Panc1 (cell line): Measurements from ENCODE around the gene RBM7. TPM values are rescaled to one million over a fixed set of nuclear protein-coding genes. Genes with fewer than 3 reads are reported as not detected.

Experiments used
- ATAC-seq: fragments of 200-7000 bp; cut with Tn5 transposase; 2 replicates; pipeline ENCODE4 v1.9.1; 2020; ENCODE audit warnings: mild to moderate bottlenecking, moderate library complexity
- BruUV-seq: library from RNA; stranded (reverse); fragments of 400-500 nt; replicated peaks from 2 replicates; lab custom pipeline; 2021; lab: Mats Ljungman, UMichigan
- CTCF ChIA-PET: fragments of 300-600 bp; sonication (Branson Sonifier 250); formaldehyde crosslinking; loops from one replicate; lab custom pipeline; 2022; ENCODE audit warnings: antibody characterized with exemption; lab: Charles Lee
- POLR2A ChIA-PET: fragments of 300-600 bp; sonication (Branson Sonifier 250); formaldehyde crosslinking; loops from one replicate; lab custom pipeline; 2022; ENCODE audit warnings: antibody characterized with exemption; lab: Charles Lee
- DNase-seq: peaks from one replicate; pipeline ENCODE4 v3.0.0-alpha.2; 2010; ENCODE audit warnings: low read depth, low spot score
- H3K27ac ChIP-seq: 2 replicates; pipeline ENCODE4 v1.5.1; 2011; ENCODE audit warnings: mild to moderate bottlenecking, low read length, inconsistent platforms
- H3K27me3 ChIP-seq: fragments of 200-500 bp; sonication (Bioruptor generic); 2 replicates; pipeline ENCODE4 v1.6.0; 2014; ENCODE audit warnings: low read length, inconsistent platforms; ENCODE audit not compliant: control insufficient read depth, insufficient read depth
- H3K36me3 ChIP-seq: fragments of 200-500 bp; sonication (Bioruptor generic); 2 replicates; pipeline ENCODE4 v1.5.1; 2014; ENCODE audit warnings: inconsistent platforms, mild to moderate bottlenecking, low read length, moderate library complexity; ENCODE audit not compliant: control insufficient read depth, insufficient read depth
- H3K4me1 ChIP-seq: 2 replicates; pipeline ENCODE4 v1.5.1; 2011; ENCODE audit warnings: inconsistent platforms, mild to moderate bottlenecking, low read length, moderate library complexity; ENCODE audit not compliant: control insufficient read depth, insufficient read depth
- H3K4me3 ChIP-seq, 2 experiments: 2 replicates each; pipeline ENCODE4 v1.5.1; 2011 to 2012; ENCODE audit warnings: low read depth in 2 of 2, low read length in 2 of 2, mild to moderate bottlenecking in 2 of 2, inconsistent platforms in 1 of 2, moderate library complexity in 1 of 2
- H3K9me3 ChIP-seq: fragments of 200-500 bp; sonication (Bioruptor generic); 2 replicates; pipeline ENCODE4 v1.5.1; 2014; ENCODE audit warnings: low read depth, mild to moderate bottlenecking, inconsistent platforms, low read length, moderate library complexity; ENCODE audit not compliant: control insufficient read depth, insufficient read depth
- CTCF ChIP-seq: fragments of 450-650 bp; IDR thresholded peaks from 2 replicates; pipeline ENCODE4 v1.5.1; 2017; ENCODE audit warnings: mild to moderate bottlenecking
- POLR2AphosphoS5 ChIP-seq: IDR thresholded peaks from 2 replicates; pipeline ENCODE4 v1.6.1; 2012; ENCODE audit warnings: mild to moderate bottlenecking, low read depth, low read length, moderate library complexity
- SIN3A ChIP-seq: IDR thresholded peaks from 2 replicates; pipeline ENCODE4 v1.6.1; 2012; ENCODE audit warnings: low read depth, mild to moderate bottlenecking, low read length, moderate library complexity, borderline replicate concordance; ENCODE audit not compliant: insufficient read depth
- TCF7L2 ChIP-seq: IDR thresholded peaks from 2 replicates; pipeline ENCODE4 v1.6.1; 2011; ENCODE audit warnings: mild to moderate bottlenecking, low read depth, low read length, inconsistent platforms
- in situ Hi-C: cut with HindIII; loops from 2 replicates; pipeline ENCODE4 v1.10.0; 2016; ENCODE audit warnings: low sequenced_read_pairs, low pct_unique_long_range_greater_than_20kb
- intact Hi-C: fragments of 100-400 bp; cut with micrococcal nuclease; formaldehyde crosslinking; loops from one replicate; pipeline ENCODE4 v1.10.0; 2022; ENCODE audit not compliant: unreplicated experiment
- total RNA-seq: library from RNA; stranded (reverse); gene quantifications from one replicate; pipeline ENCODE4 v1.2.1, GENCODE V29; 2021; ENCODE audit not compliant: unreplicated experiment
- TF ChIP-seq, protein P1 (sequence below), 2 experiments: IDR thresholded peaks; 2 replicates each; pipeline ENCODE4 v1.6.1; 2011 to 2012; ENCODE audit warnings: low read depth in 2 of 2, control low read depth in 1 of 2, low read length in 1 of 2, mild to moderate bottlenecking in 1 of 2, moderate library complexity in 1 of 2; ENCODE audit not compliant: insufficient read depth in 1 of 2

RBM7 gene
- total RNA-seq, 1 experiment from 2014 or later: 35.2 TPM

GRCh38 chr11:114438303-114438702 is 37.8 kb downstream of the RBM7 start:
- H3K4me3 ChIP-seq: peak overlapping the region in 1 of 2 experiments; percentile 91; a peak in 1 of 4 replicates
- H3K27me3 ChIP-seq: no peaks in the 10 kb centered on the region
- H3K4me1 ChIP-seq: peaks cover 20% of the 10 kb centered on the region
- H3K9me3 ChIP-seq: no peaks in the 10 kb centered on the region
- peak overlapping the region; percentile 88 for H3K27ac ChIP-seq
- no peak for DNase-seq
- CTCF ChIA-PET: no interaction called here
- POLR2A ChIA-PET: no interaction called here
- ATAC-seq: no peak
- in situ Hi-C loops: no loop called here
- TF ChIP-seq POLR2AphosphoS5 (no peak), TCF7L2 (no peak), SIN3A (no peak), CTCF (no peak)
- TF ChIP-seq, protein P1, sequence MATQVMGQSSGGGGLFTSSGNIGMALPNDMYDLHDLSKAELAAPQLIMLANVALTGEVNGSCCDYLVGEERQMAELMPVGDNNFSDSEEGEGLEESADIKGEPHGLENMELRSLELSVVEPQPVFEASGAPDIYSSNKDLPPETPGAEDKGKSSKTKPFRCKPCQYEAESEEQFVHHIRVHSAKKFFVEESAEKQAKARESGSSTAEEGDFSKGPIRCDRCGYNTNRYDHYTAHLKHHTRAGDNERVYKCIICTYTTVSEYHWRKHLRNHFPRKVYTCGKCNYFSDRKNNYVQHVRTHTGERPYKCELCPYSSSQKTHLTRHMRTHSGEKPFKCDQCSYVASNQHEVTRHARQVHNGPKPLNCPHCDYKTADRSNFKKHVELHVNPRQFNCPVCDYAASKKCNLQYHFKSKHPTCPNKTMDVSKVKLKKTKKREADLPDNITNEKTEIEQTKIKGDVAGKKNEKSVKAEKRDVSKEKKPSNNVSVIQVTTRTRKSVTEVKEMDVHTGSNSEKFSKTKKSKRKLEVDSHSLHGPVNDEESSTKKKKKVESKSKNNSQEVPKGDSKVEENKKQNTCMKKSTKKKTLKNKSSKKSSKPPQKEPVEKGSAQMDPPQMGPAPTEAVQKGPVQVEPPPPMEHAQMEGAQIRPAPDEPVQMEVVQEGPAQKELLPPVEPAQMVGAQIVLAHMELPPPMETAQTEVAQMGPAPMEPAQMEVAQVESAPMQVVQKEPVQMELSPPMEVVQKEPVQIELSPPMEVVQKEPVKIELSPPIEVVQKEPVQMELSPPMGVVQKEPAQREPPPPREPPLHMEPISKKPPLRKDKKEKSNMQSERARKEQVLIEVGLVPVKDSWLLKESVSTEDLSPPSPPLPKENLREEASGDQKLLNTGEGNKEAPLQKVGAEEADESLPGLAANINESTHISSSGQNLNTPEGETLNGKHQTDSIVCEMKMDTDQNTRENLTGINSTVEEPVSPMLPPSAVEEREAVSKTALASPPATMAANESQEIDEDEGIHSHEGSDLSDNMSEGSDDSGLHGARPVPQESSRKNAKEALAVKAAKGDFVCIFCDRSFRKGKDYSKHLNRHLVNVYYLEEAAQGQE (IDR thresholded peaks at IDR 0.05; ENCODE audit: insufficient read depth in 1 of 2, low read depth in 2 of 2, low read length in 1 of 2): no peak
- intact Hi-C loops: no loop called here
- no peaks in the 10 kb centered on the region for H3K36me3 ChIP-seq
- no TSS peak for BruUV-seq

DNA sequence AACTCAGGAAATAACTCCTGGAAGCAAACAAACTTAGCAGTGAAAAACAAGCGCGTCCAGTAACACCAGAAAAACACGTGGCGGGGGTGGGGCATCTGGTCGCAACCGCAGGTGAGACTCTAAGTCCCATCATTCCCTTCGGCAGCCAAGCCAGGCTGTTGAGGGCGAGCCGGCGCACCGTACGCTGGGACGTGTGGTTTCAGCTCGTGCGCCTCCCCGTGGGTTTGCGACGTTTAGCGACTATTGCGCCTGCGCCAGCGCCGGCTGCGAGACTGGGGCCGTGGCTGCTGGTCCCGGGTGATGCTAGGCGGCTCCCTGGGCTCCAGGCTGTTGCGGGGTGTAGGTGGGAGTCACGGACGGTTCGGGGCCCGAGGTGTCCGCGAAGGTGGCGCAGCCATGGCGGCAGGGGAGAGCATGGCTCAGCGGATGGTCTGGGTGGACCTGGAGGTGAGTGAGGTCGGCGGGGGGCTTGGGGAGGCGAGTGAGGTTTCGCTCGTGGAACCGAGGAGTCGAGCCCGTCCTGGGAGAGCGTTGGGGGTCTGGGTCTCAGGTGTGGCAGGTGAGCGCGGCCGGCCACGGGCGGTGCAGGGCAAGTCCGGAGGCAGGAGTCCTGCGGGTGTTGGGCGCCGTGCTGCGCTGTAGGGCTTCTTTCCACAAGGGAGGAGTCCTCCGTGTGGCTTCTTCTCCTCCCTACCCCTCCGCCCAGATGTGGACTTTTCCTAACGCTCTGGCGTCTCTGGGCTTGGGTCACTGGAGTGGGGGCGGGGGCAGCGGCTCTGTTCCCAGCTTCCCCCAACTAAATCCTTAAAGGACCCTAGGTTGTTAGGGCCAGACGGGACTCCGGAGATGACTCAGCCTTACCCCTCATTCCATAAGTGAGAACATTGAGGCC is 39.0 kb downstream of the RBM7 start, which contains the start of gene REXO2:
Gene REXO2, plus strand, starts transcription at position 239 of the 892 bp plus-strand sequence. Its CDS starts 62 bp downstream, at position 301.
- intact Hi-C loops (loop anchor here (10.0 kb wide), 1 partner anchor 95 kb away; no protein-coding TSS in a partner anchor), in situ Hi-C loops (no loop called here)
- peak; percentile 99 for ATAC-seq
- POLR2A ChIA-PET: no interaction called here
- Histone ChIP-seq H3K4me3 (peak within 1 kb of the TSS; percentile 86 to 91), H3K9me3 (no peaks in the 10 kb centered on the region), H3K4me1 (peaks cover 20% of the 10 kb centered on the region), H3K27me3 (no peaks in the 10 kb centered on the region), H3K36me3 (no peaks in the 10 kb centered on the region), H3K27ac (peak within 1 kb of the TSS; percentile 88)
- DNase-seq: peak; percentile 80
- CTCF ChIA-PET: interaction anchor here (0.7 kb wide), 1 partner anchor 877 kb away, joined by 10 read pairs; no protein-coding TSS in a partner anchor
- no TSS peak for BruUV-seq
- TF ChIP-seq, protein P1 (IDR thresholded peaks at IDR 0.05; ENCODE audit: insufficient read depth in 1 of 2, low read depth in 2 of 2, low read length in 1 of 2): 0 out of 4 replicates have a peak, but pooled peaks of 1 of the 2 experiments have one; percentile 43
- 0 out of 2 replicates have a peak, but pooled peaks have one; percentile 78 for TF ChIP-seq SIN3A
- TF ChIP-seq TCF7L2: no peak
- TF ChIP-seq CTCF: peak; percentile 21; the same call in 1 of the 2 replicates
- peak; percentile 74 for TF ChIP-seq POLR2AphosphoS5
